Neural cell (in vitro differentiated cells): ENCODE measurements around the gene CDK17. TPM values are rescaled to one million over a fixed set of nuclear protein-coding genes. Genes with fewer than 3 reads are reported as not detected.

Experiments used
- H2AFZ ChIP-seq: fragments of 200-600, 300-800 bp; sonication (generic), shearing (Covaris generic); 2 replicates; pipeline ENCODE4 v1.6.0; 2014; ENCODE audit warnings: low read depth, mild to moderate bottlenecking, antibody characterized with exemption, low read length, moderate library complexity
- H3F3A ChIP-seq: fragments of 200-600 bp; shearing (Covaris generic); 2 replicates; pipeline ENCODE4 v1.6.1; 2016; ENCODE audit warnings: mild to moderate bottlenecking, moderate library complexity, mixed read lengths, antibody characterized with exemption, low read length; ENCODE audit not compliant: insufficient read depth, poor library complexity, severe bottlenecking
- H3K27ac ChIP-seq: fragments of 200-600, 300-800 bp; sonication (generic), shearing (Covaris generic); 2 replicates; pipeline ENCODE4 v1.5.1; 2014; ENCODE audit warnings: mild to moderate bottlenecking, low read length, moderate library complexity
- H3K27me3 ChIP-seq: fragments of 300-800, 200-600 bp; sonication (generic), shearing (Covaris generic); 2 replicates; pipeline ENCODE4 v1.6.0; 2014; ENCODE audit warnings: mild to moderate bottlenecking, low read depth, low read length, moderate library complexity; ENCODE audit not compliant: insufficient read depth
- H3K36me3 ChIP-seq: fragments of 300-800, 200-600 bp; sonication (generic), shearing (Covaris generic); 2 replicates; pipeline ENCODE4 v1.5.1; 2014; ENCODE audit warnings: mild to moderate bottlenecking, antibody characterized with exemption, low read length, moderate library complexity; ENCODE audit not compliant: insufficient read depth
- H3K4me2 ChIP-seq: fragments of 300-800, 200-600 bp; sonication (generic), shearing (Covaris generic); 2 replicates; pipeline ENCODE4 v1.6.0; 2014; ENCODE audit warnings: mild to moderate bottlenecking, low read length
- H3K4me3 ChIP-seq: fragments of 300-800, 200-600 bp; sonication (generic), shearing (Covaris generic); 2 replicates; pipeline ENCODE4 v1.5.1; 2014; ENCODE audit warnings: mild to moderate bottlenecking, low read length, moderate library complexity
- H3K79me2 ChIP-seq: fragments of 200-600 bp; shearing (Covaris generic); replicated peaks from 2 replicates; pipeline ENCODE4 v1.6.0; 2014; ENCODE audit warnings: mild to moderate bottlenecking, low read length, moderate library complexity; ENCODE audit not compliant: insufficient read depth
- H3K9ac ChIP-seq: fragments of 300-800, 200-600 bp; sonication (generic), shearing (Covaris generic); 2 replicates; pipeline ENCODE4 v1.6.1; 2016; ENCODE audit warnings: mild to moderate bottlenecking, low read length, mixed read lengths
- H3K9me2 ChIP-seq: fragments of 200-600 bp; shearing (Covaris generic); 2 replicates; pipeline ENCODE4 v1.6.1; 2016; ENCODE audit warnings: mild to moderate bottlenecking, low read length, mixed read lengths; ENCODE audit not compliant: insufficient read depth
- H3K9me3 ChIP-seq: fragments of 200-600, 300-800 bp; sonication (generic), shearing (Covaris generic); 2 replicates; pipeline ENCODE4 v1.6.1; 2016; ENCODE audit warnings: mild to moderate bottlenecking, mixed run types, low read length, moderate library complexity, mixed read lengths
- H4K20me1 ChIP-seq: fragments of 200-600 bp; shearing (Covaris generic); 2 replicates; pipeline ENCODE4 v1.6.1; 2016; ENCODE audit warnings: mild to moderate bottlenecking, mixed run types; ENCODE audit not compliant: insufficient read depth
- CTCF ChIP-seq: fragments of 450-650 bp; IDR thresholded peaks from 2 replicates; pipeline ENCODE4 v1.5.1; 2014; ENCODE audit warnings: antibody characterized with exemption, mild to moderate bottlenecking, moderate library complexity; ENCODE audit not compliant: poor library complexity, severe bottlenecking
- EP300 ChIP-seq: fragments of 450-650 bp; conservative IDR thresholded peaks from 2 replicates; pipeline ENCODE4 v1.6.1; 2014; ENCODE audit warnings: antibody characterized with exemption, mild to moderate bottlenecking, moderate library complexity; ENCODE audit not compliant: poor library complexity, severe bottlenecking
- EZH2 ChIP-seq: fragments of 200-600, 300-800 bp; shearing (Covaris generic), sonication (generic); IDR thresholded peaks from 2 replicates; pipeline ENCODE4 v1.6.1; 2014; ENCODE audit warnings: antibody characterized with exemption, low read length, borderline replicate concordance, mild to moderate bottlenecking; ENCODE audit not compliant: insufficient read depth, poor library complexity, severe bottlenecking
- MXI1 ChIP-seq: fragments of 450-650 bp; conservative IDR thresholded peaks from 2 replicates; pipeline ENCODE4 v1.6.1; 2014; ENCODE audit warnings: antibody characterized with exemption, mild to moderate bottlenecking; ENCODE audit not compliant: poor library complexity, severe bottlenecking
- POLR2AphosphoS5 ChIP-seq: IDR thresholded peaks from 2 replicates; pipeline ENCODE4 v1.6.1; 2012
- RAD21 ChIP-seq: fragments of 450-650 bp; conservative IDR thresholded peaks from 2 replicates; pipeline ENCODE4 v1.6.1; 2014; ENCODE audit warnings: antibody characterized with exemption, mild to moderate bottlenecking, moderate library complexity
- REST ChIP-seq: IDR thresholded peaks from 2 replicates; pipeline ENCODE4 v1.6.1; 2012; ENCODE audit warnings: borderline replicate concordance
- SMC3 ChIP-seq: fragments of 450-650 bp; conservative IDR thresholded peaks from 2 replicates; pipeline ENCODE4 v1.6.1; 2014; ENCODE audit warnings: antibody characterized with exemption, mild to moderate bottlenecking, moderate library complexity; ENCODE audit not compliant: poor library complexity
- TAF1 ChIP-seq: IDR thresholded peaks from 2 replicates; pipeline ENCODE4 v1.6.1; 2012; ENCODE audit warnings: low read depth
- polyA plus RNA-seq: library from polyadenylated mRNA; depleted of rRNA; stranded (reverse); fragments of >200 nt; gene quantifications from 2 replicates; pipeline ENCODE4 v1.2.3, GENCODE V29; 2014

CDK17 gene
- polyA plus RNA-seq, 1 donor from 2014 or later: 119 TPM

- TF ChIP-seq EP300 (no peak), EZH2 (no peak), MXI1 (no peak), SMC3 (no peak), REST (no peak), CTCF (no peak), TAF1 (no peak), RAD21 (no peak), POLR2AphosphoS5 (no peak)
- H3K79me2 ChIP-seq: peaks cover 35% of the 10 kb centered on the region
- H3K9me3 ChIP-seq: no peaks in the 10 kb centered on the region
- no peaks in the 10 kb centered on the region for H4K20me1 ChIP-seq
- no peaks in the 10 kb centered on the region for H3K9me2 ChIP-seq
- H3K4me2 ChIP-seq: no peak overlapping the region
- H3K36me3 ChIP-seq: no peaks in the 10 kb centered on the region
- no peak overlapping the region for H2AFZ ChIP-seq
- no peak overlapping the region for H3K9ac ChIP-seq
- peaks cover 14% of the 10 kb centered on the region for H3F3A ChIP-seq
- peak overlapping the region; percentile 81 for H3K4me3 ChIP-seq
- H3K27me3 ChIP-seq: no peaks in the 10 kb centered on the region
- H3K27ac ChIP-seq: no peak overlapping the region
Measured at GRCh38 chr12:96400631-96401075, 414 bp upstream of the CDK17 start.

GRCh38 chr12:96399120-96399918, 920 bp downstream of the CDK17 start:
- no peaks in the 10 kb centered on the region for H3K9me2 ChIP-seq
- H2AFZ ChIP-seq: peak overlapping the region; percentile 70
- peak overlapping the region; percentile 72 for H3K4me2 ChIP-seq
- H3K27me3 ChIP-seq: no peaks in the 10 kb centered on the region
- H3K9ac ChIP-seq: peak overlapping the region; percentile 93
- H3F3A ChIP-seq: peaks cover 14% of the 10 kb centered on the region
- no peaks in the 10 kb centered on the region for H4K20me1 ChIP-seq
- H3K27ac ChIP-seq: peak overlapping the region; percentile 86
- H3K4me3 ChIP-seq: peak overlapping the region; percentile 81
- H3K9me3 ChIP-seq: no peaks in the 10 kb centered on the region
- no peaks in the 10 kb centered on the region for H3K36me3 ChIP-seq
- TF ChIP-seq EP300 (peak; percentile 34), POLR2AphosphoS5 (peak; percentile 72), SMC3 (peak; percentile 45), TAF1 (peak; percentile 62), REST (no peak), MXI1 (peak; percentile 48), RAD21 (peak; percentile 25), EZH2 (no peak), CTCF (peak; percentile 33)
- peaks cover 47% of the 10 kb centered on the region for H3K79me2 ChIP-seq
